Breast epithelium (tissue), 3 donors: ENCODE data around the gene EHMT2.

Experiments used
- POLR2A ChIP-seq: fragments of 450-650 bp; IDR thresholded peaks from one replicate; pipeline ENCODE4 v1.6.1; 2016; ENCODE audit warnings: antibody characterized with exemption, mild to moderate bottlenecking, moderate library complexity
- POLR2AphosphoS5 ChIP-seq, 3 donors: sonication (generic); formaldehyde crosslinking; IDR thresholded peaks; one replicate each; pipeline ENCODE4 v1.6.1; 2017; ENCODE audit warnings: antibody characterized with exemption in 3 of 3
- TF ChIP-seq, protein P1 (sequence below), 3 donors: fragments of 450-650 bp; IDR thresholded peaks; one replicate each; pipeline ENCODE4 v1.5.1; 2016 to 2017; ENCODE audit warnings: antibody characterized with exemption in 3 of 3, mild to moderate bottlenecking in 3 of 3, moderate library complexity in 3 of 3

DNA sequence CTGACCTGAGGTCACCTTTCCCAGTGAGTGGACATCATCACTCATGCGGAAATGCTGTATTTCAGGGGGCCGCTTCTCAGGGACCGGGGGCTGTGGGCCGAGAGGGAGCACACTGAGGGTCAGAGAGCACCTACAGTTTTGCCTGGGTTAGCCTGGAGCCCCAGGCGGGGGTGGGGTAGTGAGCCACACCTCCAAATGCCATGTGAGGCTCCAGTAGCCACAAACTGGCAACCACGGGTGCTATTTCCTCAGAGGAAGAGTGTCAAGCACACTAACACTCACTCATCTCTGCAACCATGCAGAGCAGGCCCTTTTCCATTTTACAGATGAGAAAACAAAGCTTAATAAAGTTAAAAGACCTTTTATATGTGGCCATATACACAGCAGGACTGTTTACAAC lies 4.7 kb downstream of the EHMT2 start:
- TF ChIP-seq POLR2A = no peak
- no peak for TF ChIP-seq POLR2AphosphoS5 (IDR thresholded peaks at IDR 0.05)
- TF ChIP-seq, protein P1, sequence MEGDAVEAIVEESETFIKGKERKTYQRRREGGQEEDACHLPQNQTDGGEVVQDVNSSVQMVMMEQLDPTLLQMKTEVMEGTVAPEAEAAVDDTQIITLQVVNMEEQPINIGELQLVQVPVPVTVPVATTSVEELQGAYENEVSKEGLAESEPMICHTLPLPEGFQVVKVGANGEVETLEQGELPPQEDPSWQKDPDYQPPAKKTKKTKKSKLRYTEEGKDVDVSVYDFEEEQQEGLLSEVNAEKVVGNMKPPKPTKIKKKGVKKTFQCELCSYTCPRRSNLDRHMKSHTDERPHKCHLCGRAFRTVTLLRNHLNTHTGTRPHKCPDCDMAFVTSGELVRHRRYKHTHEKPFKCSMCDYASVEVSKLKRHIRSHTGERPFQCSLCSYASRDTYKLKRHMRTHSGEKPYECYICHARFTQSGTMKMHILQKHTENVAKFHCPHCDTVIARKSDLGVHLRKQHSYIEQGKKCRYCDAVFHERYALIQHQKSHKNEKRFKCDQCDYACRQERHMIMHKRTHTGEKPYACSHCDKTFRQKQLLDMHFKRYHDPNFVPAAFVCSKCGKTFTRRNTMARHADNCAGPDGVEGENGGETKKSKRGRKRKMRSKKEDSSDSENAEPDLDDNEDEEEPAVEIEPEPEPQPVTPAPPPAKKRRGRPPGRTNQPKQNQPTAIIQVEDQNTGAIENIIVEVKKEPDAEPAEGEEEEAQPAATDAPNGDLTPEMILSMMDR (IDR thresholded peaks at IDR 0.05) = no peak
